Activated CD8-positive, alpha-beta T cell treated with anti-CD3 and anti-CD28 coated beads for 36 hours (primary cell): ENCODE data around the gene ZDHHC17. TPM values are rescaled to one million over a fixed set of nuclear protein-coding genes. Genes with fewer than 3 reads are reported as not detected.
"Not testable (repeated sequence)": the region's sequence is repeated elsewhere in the genome, so short reads cannot be mapped to it uniquely, and the experiment has no call there.

Experiments used
- ATAC-seq: fragments of 200-7000 bp; cut with Tn5 transposase; one replicate; pipeline ENCODE4 v1.10.0; 2021; ENCODE audit warnings: mild to moderate bottlenecking, moderate library complexity
- CTCF ChIA-PET: fragments of 350-600 bp; sonication (Branson Sonifier 250); formaldehyde crosslinking; loops from one replicate; lab custom pipeline; 2021; ENCODE audit warnings: antibody characterized with exemption; lab: Charles Lee
- POLR2A ChIA-PET: fragments of 350-600 bp; sonication (Branson Sonifier 250); formaldehyde crosslinking; loops from one replicate; lab custom pipeline; 2021; ENCODE audit warnings: antibody characterized with exemption; lab: Charles Lee
- DNase-seq: peaks from one replicate; pipeline ENCODE4 v3.0.0-alpha.2; 2020
- H3K27ac Mint-ChIP-seq: one replicate; pipeline ENCODE4 v1.8.0; 2021; ENCODE audit warnings: mild to moderate bottlenecking, mixed read lengths
- H3K27me3 Mint-ChIP-seq: one replicate; pipeline ENCODE4 v1.8.0; 2021; ENCODE audit warnings: mixed read lengths
- H3K36me3 Mint-ChIP-seq: one replicate; pipeline ENCODE4 v1.8.0; 2021; ENCODE audit warnings: low read depth, mixed read lengths
- H3K4me1 Mint-ChIP-seq: one replicate; pipeline ENCODE4 v1.8.0; 2021; ENCODE audit warnings: low read depth, mixed read lengths
- H3K4me3 Mint-ChIP-seq: one replicate; pipeline ENCODE4 v1.8.0; 2021; ENCODE audit warnings: mild to moderate bottlenecking, moderate library complexity, mixed read lengths
- H3K9me3 Mint-ChIP-seq: one replicate; pipeline ENCODE4 v1.8.0; 2021; ENCODE audit warnings: mixed read lengths
- CTCF ChIP-seq: fragments of 200-600 bp; IDR thresholded peaks from one replicate; pipeline ENCODE4 v1.8.0; 2022; ENCODE audit warnings: antibody characterized with exemption, mild to moderate bottlenecking
- intact Hi-C: fragments of 100-400 bp; cut with micrococcal nuclease; formaldehyde crosslinking; loops from one replicate; pipeline ENCODE4 v1.10.0; 2022
- total RNA-seq, 2 experiments: library from RNA; stranded (reverse); gene quantifications; one replicate each; pipeline ENCODE4 v1.2.3, GENCODE V29; 2021

The ZDHHC17 gene
- total RNA-seq, 2 experiments from 2014 or later, result 20.8 to 22.4 TPM

GRCh38 chr12:76765598-76765997, 1.7 kb downstream of the ZDHHC17 start:
- POLR2A ChIA-PET, result interaction anchor here (0.9 kb wide), 1 partner anchor 12 kb away, joined by 3 read pairs; no protein-coding TSS in a partner anchor
- intact Hi-C loops, result no loop called here
- no peaks in the 10 kb centered on the region for H3K9me3 Mint-ChIP-seq
- peak overlapping the region; percentile 95 for H3K27ac Mint-ChIP-seq
- H3K4me3 Mint-ChIP-seq, result peak overlapping the region; percentile 90
- no peak for ATAC-seq
- no peak for DNase-seq
- TF ChIP-seq CTCF, result no peak
- H3K36me3 Mint-ChIP-seq, result peaks cover 3% of the 10 kb centered on the region
- CTCF ChIA-PET, result interaction anchor here (2.2 kb wide), 1 partner anchor 25 kb away, joined by 12 read pairs; no protein-coding TSS in a partner anchor
- peaks cover 46% of the 10 kb centered on the region for H3K4me1 Mint-ChIP-seq
- no peaks in the 10 kb centered on the region for H3K27me3 Mint-ChIP-seq

- Mint-ChIP-seq H3K4me1 (peaks cover 46% of the 10 kb centered on the region), H3K27me3 (no peaks in the 10 kb centered on the region), H3K4me3 (peak overlapping the region; percentile 17), H3K36me3 (peaks cover 3% of the 10 kb centered on the region), H3K27ac (no peak overlapping the region), H3K9me3 (no peaks in the 10 kb centered on the region)
- TF ChIP-seq CTCF, result no peak
- ATAC-seq (no peak), DNase-seq (no peak)
- CTCF ChIA-PET, result interaction anchor here (1.0 to 2.2 kb wide), 2 partner anchors 24 to 145 kb away, joined by 3 to 12 read pairs; no protein-coding TSS in a partner anchor
- intact Hi-C loops, result no loop called here
- POLR2A ChIA-PET, result interaction anchor here (0.9 kb wide), 1 partner anchor 11 kb away, joined by 3 read pairs; no protein-coding TSS in a partner anchor
Measured at GRCh38 chr12:76766161-76766560, 2.2 kb downstream of the ZDHHC17 start.

GRCh38 chr12:76768576-76768975, 4.7 kb downstream of the ZDHHC17 start:
- CTCF ChIA-PET, result interaction anchor here (1.0 to 1.8 kb wide), 4 partner anchors 11 to 23 kb away, joined by 3 to 7 read pairs (median 4); no protein-coding TSS in a partner anchor
- Mint-ChIP-seq H3K4me1 (peaks cover 57% of the 10 kb centered on the region), H3K27me3 (no peaks in the 10 kb centered on the region), H3K9me3 (no peaks in the 10 kb centered on the region), H3K27ac (no peak overlapping the region), H3K36me3 (peaks cover 10% of the 10 kb centered on the region), H3K4me3 (no peak overlapping the region)
- ATAC-seq, result no peak
- POLR2A ChIA-PET, result interaction anchor here (1.1 to 1.3 kb wide), 3 partner anchors 9 to 146 kb away, joined by 3 to 4 read pairs (median 4); no protein-coding TSS in a partner anchor
- TF ChIP-seq CTCF, result no peak
- DNase-seq, result no peak
- intact Hi-C loops, result no loop called here

GRCh38 chr12:76777765-76778216, 13.9 kb downstream of the ZDHHC17 start:
- intact Hi-C loops, result no loop called here
- peaks cover 30% of the 10 kb centered on the region for H3K36me3 Mint-ChIP-seq
- peak; percentile 60 for ATAC-seq
- ChIA-PET CTCF (interaction anchor here (1.0 to 1.1 kb wide), 2 partner anchors 15 kb away, joined by 4 to 5 read pairs; no protein-coding TSS in a partner anchor), POLR2A (interaction anchor here (1.3 to 1.4 kb wide), 2 partner anchors 9 to 12 kb away, joined by 3 to 4 read pairs; no protein-coding TSS in a partner anchor)
- no peak overlapping the region for H3K4me3 Mint-ChIP-seq
- H3K4me1 Mint-ChIP-seq, result peaks cover 69% of the 10 kb centered on the region
- no peak for TF ChIP-seq CTCF
- DNase-seq, result no peak
- peak overlapping the region; percentile 37 for H3K27ac Mint-ChIP-seq
- H3K9me3 Mint-ChIP-seq, result peaks cover 9% of the 10 kb centered on the region
- no peaks in the 10 kb centered on the region for H3K27me3 Mint-ChIP-seq

- H3K4me1 Mint-ChIP-seq, result peaks cover 69% of the 10 kb centered on the region
- ATAC-seq (no peak), DNase-seq (no peak)
- ChIA-PET POLR2A (interaction anchor here (1.3 to 1.4 kb wide), 2 partner anchors 10 to 12 kb away, joined by 3 to 4 read pairs; no protein-coding TSS in a partner anchor), CTCF (interaction anchor here (1.1 to 2.0 kb wide), 3 partner anchors 10 to 15 kb away, joined by 3 to 12 read pairs (median 5); no protein-coding TSS in a partner anchor)
- TF ChIP-seq CTCF, result no peak
- no peak overlapping the region for H3K4me3 Mint-ChIP-seq
- intact Hi-C loops, result no loop called here
- H3K9me3 Mint-ChIP-seq, result peaks cover 9% of the 10 kb centered on the region
- no peaks in the 10 kb centered on the region for H3K27me3 Mint-ChIP-seq
- no peak overlapping the region for H3K27ac Mint-ChIP-seq
- H3K36me3 Mint-ChIP-seq, result peaks cover 30% of the 10 kb centered on the region
Measured at GRCh38 chr12:76778364-76778763, 14.4 kb downstream of the ZDHHC17 start.

- CTCF ChIA-PET, result interaction anchor here (1.6 to 2.0 kb wide), 2 partner anchors 11 kb away, joined by 3 to 12 read pairs; no protein-coding TSS in a partner anchor
- ATAC-seq, intact Hi-C loops, DNase-seq, H3K27me3 Mint-ChIP-seq, POLR2A ChIA-PET, H3K9me3 Mint-ChIP-seq, H3K4me3 Mint-ChIP-seq: not testable (repeated sequence)
- Mint-ChIP-seq H3K4me1 (peaks cover 71% of the 10 kb centered on the region), H3K36me3 (peaks cover 30% of the 10 kb centered on the region), H3K27ac (peak overlapping the region; percentile 17)
Measured at GRCh38 chr12:76779310-76779709, 15.4 kb downstream of the ZDHHC17 start.
